Mucosa of rectum (tissue), 2 donors: ENCODE results near the gene EPHA8.

Experiments used
- H3K27ac ChIP-seq, 2 donors: one replicate each; pipeline ENCODE4 v1.7.0; 2013; ENCODE audit warnings: inconsistent platforms in 2 of 2, low read depth in 2 of 2, low read length in 2 of 2
- H3K27me3 ChIP-seq, 2 donors: one replicate each; pipeline ENCODE4 v1.7.0; 2013; ENCODE audit warnings: low read length in 2 of 2; ENCODE audit not compliant: control insufficient read depth in 2 of 2, insufficient read depth in 2 of 2
- H3K36me3 ChIP-seq, 2 donors: one replicate each; pipeline ENCODE4 v1.7.0; 2013; ENCODE audit warnings: low read length in 2 of 2; ENCODE audit not compliant: control insufficient read depth in 2 of 2, insufficient read depth in 2 of 2
- H3K4me1 ChIP-seq, 2 donors: one replicate each; pipeline ENCODE4 v1.7.0; 2013; ENCODE audit warnings: low read length in 2 of 2, mild to moderate bottlenecking in 1 of 2; ENCODE audit not compliant: control insufficient read depth in 2 of 2, insufficient read depth in 2 of 2
- H3K4me3 ChIP-seq, 2 donors: one replicate each; pipeline ENCODE4 v1.7.0; 2013; ENCODE audit warnings: low read length in 2 of 2
- H3K9ac ChIP-seq, 2 donors: one replicate each; pipeline ENCODE4 v1.7.0; 2013; ENCODE audit warnings: low read length in 2 of 2, low read depth in 1 of 2, mild to moderate bottlenecking in 1 of 2
- H3K9me3 ChIP-seq, 2 donors: one replicate each; pipeline ENCODE4 v1.7.0; 2013; ENCODE audit warnings: low read length in 2 of 2; ENCODE audit not compliant: control insufficient read depth in 2 of 2
- donor health status: healthy.
- donor health status: Normal muscosa, but diverticular disease.

The EPHA8 gene

GRCh38 chr1:22547818-22548462 lies 15.3 kb upstream of the EPHA8 start:
- peaks cover 7 to 12% of the 10 kb centered on the region in 2 donors for H3K27me3 ChIP-seq
- H3K9ac ChIP-seq, result no peak overlapping the region
- H3K27ac ChIP-seq, result no peak overlapping the region
- no peaks in the 10 kb centered on the region for H3K36me3 ChIP-seq
- H3K4me1 ChIP-seq, result no peaks in the 10 kb centered on the region
- no peaks in the 10 kb centered on the region for H3K9me3 ChIP-seq
- H3K4me3 ChIP-seq, result no peak overlapping the region

GRCh38 chr1:22550021-22550420 lies 13.3 kb upstream of the EPHA8 start:
- Histone ChIP-seq H3K36me3 (no peaks in the 10 kb centered on the region), H3K4me3 (no peak overlapping the region), H3K9ac (no peak overlapping the region), H3K27me3 (peaks cover 8 to 12% of the 10 kb centered on the region in 2 donors), H3K4me1 (peaks cover 0 to 5% of the 10 kb centered on the region in 2 donors), H3K9me3 (no peaks in the 10 kb centered on the region), H3K27ac (no peak overlapping the region)

GRCh38 chr1:22551591-22551990 lies 11.7 kb upstream of the EPHA8 start:
- H3K9ac ChIP-seq, result no peak overlapping the region
- peaks cover 6 to 12% of the 10 kb centered on the region in 2 donors for H3K27me3 ChIP-seq
- no peaks in the 10 kb centered on the region for H3K9me3 ChIP-seq
- H3K4me1 ChIP-seq, result peaks cover 4 to 14% of the 10 kb centered on the region in 2 donors
- no peak overlapping the region for H3K27ac ChIP-seq
- H3K4me3 ChIP-seq, result no peak overlapping the region
- H3K36me3 ChIP-seq, result no peaks in the 10 kb centered on the region

GRCh38 chr1:22552021-22552420 lies 11.3 kb upstream of the EPHA8 start:
- no peaks in the 10 kb centered on the region for H3K36me3 ChIP-seq
- H3K27ac ChIP-seq, result no peak overlapping the region
- H3K9me3 ChIP-seq, result no peaks in the 10 kb centered on the region
- peaks cover 9 to 12% of the 10 kb centered on the region in 2 donors for H3K27me3 ChIP-seq
- H3K4me1 ChIP-seq, result peaks cover 4 to 16% of the 10 kb centered on the region in 2 donors
- no peak overlapping the region for H3K9ac ChIP-seq
- H3K4me3 ChIP-seq, result no peak overlapping the region

GRCh38 chr1:22553104-22553880 lies 10.0 kb upstream of the EPHA8 start:
- H3K27ac ChIP-seq, result no peak overlapping the region
- H3K4me1 ChIP-seq, result peaks cover 4 to 16% of the 10 kb centered on the region in 2 donors
- no peak overlapping the region for H3K9ac ChIP-seq
- no peak overlapping the region for H3K4me3 ChIP-seq
- H3K27me3 ChIP-seq, result peaks cover 10 to 11% of the 10 kb centered on the region in 2 donors
- H3K9me3 ChIP-seq, result no peaks in the 10 kb centered on the region
- H3K36me3 ChIP-seq, result no peaks in the 10 kb centered on the region

GRCh38 chr1:22553991-22554522 lies 9.2 kb upstream of the EPHA8 start:
- no peaks in the 10 kb centered on the region for H3K36me3 ChIP-seq
- H3K9me3 ChIP-seq, result no peaks in the 10 kb centered on the region
- no peak overlapping the region for H3K27ac ChIP-seq
- peaks cover 8 to 10% of the 10 kb centered on the region in 2 donors for H3K27me3 ChIP-seq
- H3K4me3 ChIP-seq, result no peak overlapping the region
- no peak overlapping the region for H3K9ac ChIP-seq
- peaks cover 4 to 16% of the 10 kb centered on the region in 2 donors for H3K4me1 ChIP-seq

GRCh38 chr1:22555371-22555656 lies 8.0 kb upstream of the EPHA8 start:
- peaks cover 4 to 16% of the 10 kb centered on the region in 2 donors for H3K4me1 ChIP-seq
- no peaks in the 10 kb centered on the region for H3K36me3 ChIP-seq
- H3K27me3 ChIP-seq, result peaks cover 15 to 16% of the 10 kb centered on the region in 2 donors
- no peak overlapping the region for H3K9ac ChIP-seq
- no peaks in the 10 kb centered on the region for H3K9me3 ChIP-seq
- no peak overlapping the region for H3K4me3 ChIP-seq
- H3K27ac ChIP-seq, result no peak overlapping the region

- H3K9ac ChIP-seq, result no peak overlapping the region
- no peaks in the 10 kb centered on the region for H3K9me3 ChIP-seq
- H3K27me3 ChIP-seq, result peaks cover 17 to 22% of the 10 kb centered on the region in 2 donors
- peaks cover 4 to 16% of the 10 kb centered on the region in 2 donors for H3K4me1 ChIP-seq
- H3K4me3 ChIP-seq, result no peak overlapping the region
- H3K27ac ChIP-seq, result no peak overlapping the region
- no peaks in the 10 kb centered on the region for H3K36me3 ChIP-seq
These were observed 6.7 kb upstream of the EPHA8 start for GRCh38 chr1:22556391-22557104.

GRCh38 chr1:22557341-22557950 lies 5.8 kb upstream of the EPHA8 start:
- Histone ChIP-seq H3K27ac (no peak overlapping the region), H3K27me3 (peaks cover 26 to 31% of the 10 kb centered on the region in 2 donors), H3K4me3 (no peak overlapping the region)

More at GRCh38 chr1:22557341-22557950, 5.8 kb upstream of the EPHA8 start:
- Histone ChIP-seq H3K4me1 (peaks cover 4 to 16% of the 10 kb centered on the region in 2 donors), H3K9ac (no peak overlapping the region), H3K36me3 (no peaks in the 10 kb centered on the region), H3K9me3 (no peaks in the 10 kb centered on the region)
